AG20443 (cell line): Measurements from ENCODE around the gene TANGO2.

Source experiments
- DNase-seq: peaks from one replicate; pipeline ENCODE4 v3.0.0; 2012; ENCODE audit warnings: low spot score, mixed read lengths

The TANGO2 gene

GRCh38 chr22:20046730-20047129, 25.8 kb downstream of the TANGO2 start:
- no peak for DNase-seq

GRCh38 chr22:20051927-20052308, 31.0 kb downstream of the TANGO2 start:
- DNase-seq = no peak

GRCh38 chr22:20052309-20053259, 31.7 kb downstream of the TANGO2 start:
- DNase-seq = no peak

GRCh38 chr22:20053407-20054033, 32.6 kb downstream of the TANGO2 start:
- no peak for DNase-seq

GRCh38 chr22:20054034-20054427, 33.1 kb downstream of the TANGO2 start:
- DNase-seq = no peak

GRCh38 chr22:20054485-20054884, 33.6 kb downstream of the TANGO2 start:
- no peak for DNase-seq

GRCh38 chr22:20055144-20055543, 34.2 kb downstream of the TANGO2 start:
- DNase-seq = no peak

GRCh38 chr22:20055654-20056053, 34.7 kb downstream of the TANGO2 start:
- DNase-seq = no peak

GRCh38 chr22:20056161-20056560, 35.3 kb downstream of the TANGO2 start:
- DNase-seq = no peak

GRCh38 chr22:20056696-20057386, 35.9 kb downstream of the TANGO2 start:
- DNase-seq = no peak

- DNase-seq = no peak
Observed at GRCh38 chr22:20057596-20058268, 36.8 kb downstream of the TANGO2 start.

GRCh38 chr22:20058989-20059770, 38.3 kb downstream of the TANGO2 start:
- DNase-seq = no peak

GRCh38 chr22:20060700-20061480, 40.0 kb downstream of the TANGO2 start:
- DNase-seq = peak; percentile 11

- peak; percentile 14 for DNase-seq
Observed at GRCh38 chr22:20061481-20061861, 40.6 kb downstream of the TANGO2 start.

- no peak for DNase-seq
Observed at GRCh38 chr22:20062043-20062765, 41.3 kb downstream of the TANGO2 start.

- DNase-seq = no peak
Observed at GRCh38 chr22:20062766-20063083, 41.8 kb downstream of the TANGO2 start.

GRCh38 chr22:20063271-20064139, 42.6 kb downstream of the TANGO2 start:
- DNase-seq = no peak

GRCh38 chr22:20064140-20064480, 43.2 kb downstream of the TANGO2 start:
- DNase-seq = no peak

GRCh38 chr22:20064545-20065262, 43.8 kb downstream of the TANGO2 start:
- DNase-seq = no peak
